ENCODE data around the gene E2F3.

E2F3 gene

DNA sequence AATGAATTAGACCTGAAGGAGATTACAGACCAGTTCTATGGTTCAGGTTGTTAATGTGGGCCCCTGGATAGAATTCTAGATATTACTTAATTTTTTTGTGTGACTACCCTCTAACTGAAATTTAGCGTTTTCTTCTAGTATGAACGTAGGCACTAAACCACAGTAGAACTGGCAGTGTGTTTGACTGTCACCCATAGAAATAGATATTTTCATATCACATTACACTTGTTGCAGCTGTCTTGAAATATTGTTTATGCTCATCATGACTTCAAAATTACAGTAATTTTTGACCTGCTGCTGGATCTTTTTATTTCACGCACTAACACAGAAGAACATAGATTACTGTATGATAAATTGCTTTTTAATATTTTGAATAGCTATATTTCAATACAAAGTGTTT, 31.6 kb downstream of the E2F3 start:
- no peak for DNase-seq (ENCODE audit: low read depth in 1 of 2, low spot score in 1 of 2)

DNA sequence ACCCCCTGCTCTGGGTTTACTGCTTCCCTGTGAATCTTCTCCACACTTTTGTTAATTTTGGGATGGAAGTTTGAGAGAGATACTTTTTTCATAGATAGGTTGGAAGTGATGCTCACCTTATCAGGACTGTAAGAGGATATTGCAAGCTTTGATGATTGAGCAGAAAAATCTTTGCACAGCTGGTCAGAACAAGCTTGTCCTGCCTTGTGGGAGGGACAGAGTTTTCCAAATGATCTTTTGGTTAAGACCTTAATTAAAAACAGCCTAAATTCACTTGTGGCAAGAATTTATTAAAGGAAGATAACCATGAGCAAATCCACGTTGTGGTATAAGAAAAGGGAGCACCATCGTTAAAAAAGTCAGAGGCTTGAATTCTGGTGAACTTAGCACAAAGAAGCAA, 32.2 kb downstream of the E2F3 start:
- DNase-seq (ENCODE audit: low read depth in 1 of 2, low spot score in 1 of 2): no peak

DNA sequence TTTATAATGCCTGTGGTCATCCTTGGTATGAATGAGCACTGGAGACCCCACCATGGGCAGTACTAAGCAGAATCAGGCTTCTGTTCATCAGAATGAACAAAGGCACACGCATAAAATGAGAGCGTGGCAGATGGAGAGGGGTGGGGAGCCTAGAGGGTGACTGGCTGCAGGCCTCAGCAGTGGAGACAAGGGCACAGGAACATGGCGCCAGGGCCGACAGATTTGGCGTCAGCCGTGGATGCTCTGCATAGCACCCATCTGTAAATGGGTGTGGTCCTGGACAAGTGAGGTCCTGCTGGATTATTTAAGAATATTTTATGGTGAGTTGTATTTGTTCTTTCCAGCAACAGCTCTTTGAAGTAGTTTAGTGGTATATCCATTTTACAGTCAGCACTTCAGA, 33.1 kb downstream of the E2F3 start:
- DNase-seq (ENCODE audit: low read depth in 1 of 2, low spot score in 1 of 2): no peak

DNA sequence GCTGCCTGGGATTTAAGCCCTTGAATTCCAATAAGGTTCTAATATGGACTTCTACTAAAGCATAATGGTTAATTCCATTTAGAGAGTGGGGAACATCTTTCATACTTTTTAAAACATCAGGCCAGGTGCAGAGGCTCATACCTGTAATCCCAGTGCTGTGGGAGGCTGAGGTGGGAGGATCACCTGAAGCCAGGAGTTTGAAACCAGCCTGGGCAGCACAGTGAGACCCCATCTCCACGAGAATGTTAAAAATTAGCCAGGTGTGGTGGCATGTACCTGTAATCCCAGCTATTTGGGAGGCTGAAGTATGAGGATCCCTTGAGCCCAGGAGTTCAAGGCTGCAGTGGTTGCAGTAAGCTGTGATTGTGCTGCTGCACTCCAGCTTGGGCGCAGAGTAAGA, 35.0 kb downstream of the E2F3 start:
- DNase-seq (ENCODE audit: low read depth in 1 of 2, low spot score in 1 of 2): no peak

GRCh38 chr6:20437639-20438038, 36.0 kb downstream of the E2F3 start:
- no peak for DNase-seq (ENCODE audit: low read depth in 1 of 2, low spot score in 1 of 2)

GRCh38 chr6:20438462-20439070, 36.9 kb downstream of the E2F3 start:
- DNase-seq (ENCODE audit: low read depth in 1 of 2, low spot score in 1 of 2): no peak

- no peak for DNase-seq (ENCODE audit: low read depth in 1 of 2, low spot score in 1 of 2)
Observed at GRCh38 chr6:20439558-20439957, 37.9 kb downstream of the E2F3 start.

DNA sequence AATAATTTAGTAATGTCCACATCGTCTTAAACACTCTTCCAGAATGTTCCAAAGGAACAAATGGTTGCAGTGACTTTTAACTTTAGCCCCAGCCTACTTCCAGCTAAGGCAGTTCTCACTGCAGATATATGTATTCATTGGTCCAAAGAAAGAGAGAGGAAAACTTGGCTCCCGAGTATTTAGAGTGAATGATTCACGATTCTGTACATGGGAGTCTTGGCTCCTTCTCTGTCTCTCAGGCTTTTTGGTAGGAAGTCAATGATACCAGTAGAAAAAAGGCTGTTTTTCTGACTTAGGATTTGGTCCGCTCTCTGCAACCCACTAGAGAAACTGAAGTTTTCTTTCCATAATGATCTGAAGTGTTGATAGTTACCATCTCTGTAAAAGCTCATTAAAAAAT, 38.6 kb downstream of the E2F3 start:
- no peak for DNase-seq (ENCODE audit: low read depth in 1 of 2, low spot score in 1 of 2)

DNA sequence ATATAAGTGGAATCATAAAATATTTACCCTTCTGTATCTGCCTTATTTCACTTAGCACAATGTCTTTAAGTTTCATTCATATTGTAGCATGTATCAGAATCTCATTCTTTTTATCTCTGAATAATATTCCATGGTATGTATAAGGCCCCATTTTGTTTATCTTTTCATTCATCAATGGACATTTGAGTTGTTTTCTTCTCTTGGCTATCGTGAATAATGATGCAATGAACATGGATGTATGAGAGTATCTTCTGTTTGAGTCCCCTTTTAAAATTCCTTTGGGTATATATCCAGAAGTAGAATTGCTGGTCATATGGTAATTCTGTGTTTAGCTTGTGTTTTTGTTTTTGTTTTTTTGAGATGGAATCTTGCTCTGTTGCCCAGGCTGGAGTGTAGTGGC, 39.6 kb downstream of the E2F3 start:
- DNase-seq (ENCODE audit: low read depth in 1 of 2, low spot score in 1 of 2): no peak

DNA sequence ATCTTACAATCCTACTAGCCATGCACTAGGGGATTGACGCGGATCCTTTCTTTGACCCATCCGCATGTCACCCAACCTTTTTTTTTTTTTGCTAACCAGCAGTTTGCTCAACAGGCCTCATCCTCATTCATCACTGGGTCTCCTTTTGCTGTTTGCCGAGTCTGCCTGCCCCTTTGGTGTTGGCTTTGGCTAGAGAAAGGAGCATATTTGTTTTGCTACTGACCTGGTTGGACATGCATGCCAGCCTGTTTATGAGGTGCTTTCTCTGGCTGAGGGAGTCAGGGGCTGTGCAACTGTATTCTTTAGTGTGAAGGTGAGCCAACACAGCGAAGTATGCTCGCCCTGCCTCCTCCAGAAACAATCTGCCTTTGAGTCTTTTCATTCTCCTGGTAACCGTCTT, 40.2 kb downstream of the E2F3 start:
- DNase-seq (ENCODE audit: low read depth in 1 of 2, low spot score in 1 of 2): no peak

- DNase-seq (ENCODE audit: low read depth in 1 of 2, low spot score in 1 of 2): no peak
Observed at GRCh38 chr6:20444786-20445271, 43.1 kb downstream of the E2F3 start.

DNA sequence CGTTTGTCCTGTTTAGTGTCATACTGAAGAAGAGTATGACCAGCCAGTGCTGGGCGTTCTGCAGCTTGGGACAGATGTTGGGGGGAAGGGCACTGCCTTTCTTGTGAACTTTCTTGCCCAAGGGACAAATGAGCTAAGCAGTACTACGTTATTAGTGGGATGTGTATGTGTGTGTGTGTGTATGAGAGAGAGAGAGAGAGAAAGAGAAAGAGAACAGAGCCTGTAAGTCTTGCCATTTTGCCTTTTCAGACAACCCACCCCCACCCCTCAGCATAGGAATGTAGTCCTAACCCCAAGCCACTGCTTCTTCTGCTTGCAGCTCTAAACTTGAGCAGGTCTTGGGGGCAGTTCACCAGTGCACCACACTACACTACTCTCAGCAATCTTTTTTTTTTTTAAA, 45.5 kb downstream of the E2F3 start:
- no peak for DNase-seq (ENCODE audit: low read depth in 1 of 2, low spot score in 1 of 2)

- no peak for DNase-seq (ENCODE audit: low read depth in 1 of 2, low spot score in 1 of 2)
Observed at GRCh38 chr6:20447581-20448132, 46.0 kb downstream of the E2F3 start.

DNA sequence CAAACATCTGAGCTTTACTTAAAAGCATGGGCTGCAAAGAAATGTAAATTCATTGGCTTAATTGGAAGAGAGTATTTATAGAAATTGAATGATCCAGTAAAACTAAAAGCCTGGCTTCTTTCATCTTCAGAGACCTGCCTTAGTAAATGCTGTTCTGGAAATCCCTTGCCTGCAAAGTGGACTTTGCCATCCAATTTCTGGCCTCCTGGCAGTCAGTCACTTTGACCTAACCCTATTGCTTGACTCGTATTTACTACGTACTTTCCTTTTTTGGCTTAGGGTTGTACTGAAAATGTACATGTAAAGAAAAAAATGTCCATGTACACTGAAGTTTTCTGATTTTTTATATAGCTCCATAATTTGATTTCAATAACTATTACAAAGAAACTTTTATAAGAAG, 47.1 kb downstream of the E2F3 start:
- DNase-seq (ENCODE audit: low read depth in 1 of 2, low spot score in 1 of 2): no peak

GRCh38 chr6:20454204-20454824, 52.6 kb downstream of the E2F3 start:
- DNase-seq (ENCODE audit: low read depth in 1 of 2, low spot score in 1 of 2): no peak

- no peak for DNase-seq (ENCODE audit: low read depth in 1 of 2, low spot score in 1 of 2)
Observed at GRCh38 chr6:20455251-20455940, 53.7 kb downstream of the E2F3 start.

DNA sequence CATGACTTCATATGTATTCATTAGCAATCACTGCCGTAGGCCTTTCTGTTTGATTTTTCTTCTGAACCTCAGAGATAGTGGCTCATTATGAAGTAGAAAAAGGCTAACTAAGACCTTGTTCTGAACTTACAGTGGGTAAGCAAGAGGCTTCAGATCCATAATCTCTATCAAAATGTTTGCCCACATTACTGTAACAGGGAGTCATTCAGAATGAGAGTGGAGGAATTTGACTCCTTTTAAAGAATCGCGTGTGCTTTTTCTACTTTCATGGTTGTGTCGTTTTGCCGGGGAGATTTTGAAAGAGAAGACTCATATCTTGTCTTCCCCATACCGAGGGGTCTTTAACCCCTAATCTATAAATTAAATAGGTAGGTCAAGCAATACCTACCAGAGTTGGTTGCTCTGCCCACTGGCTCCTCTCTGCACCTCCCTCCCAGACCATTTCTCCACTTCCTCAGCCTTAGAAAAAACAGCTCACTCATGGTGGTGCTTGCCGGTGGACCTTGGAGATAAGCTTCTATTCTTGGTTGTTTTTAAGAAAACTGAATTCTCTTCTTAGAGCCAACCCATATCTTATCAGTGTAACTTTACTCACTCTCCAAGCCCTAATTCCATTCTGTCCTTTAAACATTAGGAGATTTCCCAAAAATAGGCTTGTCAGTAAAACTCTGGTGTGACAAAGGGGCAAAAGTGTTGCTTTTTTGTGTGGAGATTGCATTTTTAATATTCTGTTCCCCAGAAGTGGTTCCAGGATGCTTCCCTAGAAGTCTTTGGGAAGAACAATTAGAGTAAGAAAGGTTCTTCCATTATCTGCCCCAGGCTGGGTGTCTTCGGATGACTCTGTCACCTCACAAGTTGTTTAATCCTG, 56.6 kb downstream of the E2F3 start:
- DNase-seq (ENCODE audit: low read depth in 1 of 2, low spot score in 1 of 2): no peak

DNA sequence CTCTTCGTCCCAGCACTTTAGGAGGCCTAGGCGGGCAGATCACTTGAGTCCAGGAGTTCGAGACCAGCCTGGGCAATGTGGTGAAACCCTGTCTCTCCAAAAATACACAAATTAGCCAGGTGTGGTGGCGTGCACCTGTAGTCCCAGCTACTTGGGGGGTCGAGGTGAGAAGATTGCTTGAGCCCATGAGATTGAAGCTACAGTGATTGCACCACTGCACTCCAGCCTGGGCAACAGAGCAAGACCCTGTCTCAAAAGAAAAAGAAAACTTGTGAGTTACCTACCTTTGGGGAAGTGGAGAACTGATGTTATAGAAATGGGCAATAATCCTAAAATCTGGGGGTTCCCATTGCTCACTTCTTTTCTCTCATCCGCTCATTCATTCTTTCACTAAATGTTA, 58.0 kb downstream of the E2F3 start:
- no peak for DNase-seq (ENCODE audit: low read depth in 1 of 2, low spot score in 1 of 2)

DNA sequence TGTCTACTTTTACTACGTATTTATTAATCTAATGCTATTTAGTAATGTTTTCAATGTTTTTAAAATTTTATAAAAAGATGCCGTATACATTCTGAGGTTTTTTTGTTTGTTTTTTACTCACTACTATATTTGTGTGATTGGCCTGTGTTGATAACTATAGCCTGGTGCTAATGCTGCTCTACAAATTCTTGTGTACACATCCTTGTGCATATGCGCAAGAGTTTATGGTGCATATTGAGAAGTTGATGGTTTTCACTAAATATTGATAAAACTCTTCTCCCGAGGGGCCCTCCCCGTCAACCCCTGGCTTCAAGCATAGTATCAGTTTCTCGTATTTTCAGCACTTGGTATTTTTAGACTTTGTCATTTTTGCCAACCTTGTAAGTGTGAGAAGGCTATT, 59.9 kb downstream of the E2F3 start:
- no peak for DNase-seq (ENCODE audit: low read depth in 1 of 2, low spot score in 1 of 2)

- no peak for DNase-seq (ENCODE audit: low read depth in 1 of 2, low spot score in 1 of 2)
Observed at GRCh38 chr6:20463396-20463795, 61.7 kb downstream of the E2F3 start.

- no peak for DNase-seq (ENCODE audit: low read depth in 1 of 2, low spot score in 1 of 2)
Observed at GRCh38 chr6:20464041-20464440, 62.4 kb downstream of the E2F3 start.

Measured in stimulated activated CD4-positive, alpha-beta T cell treated with anti-CD3 and anti-CD28 coated beads, Interleukin-15, amount 100 ng/mL, for 1 hour (primary cell).